GM18526 (cell line): ENCODE measurements around the gene SGTA.

Experiments
- POLR2A ChIP-seq: IDR thresholded peaks from 3 replicates; pipeline ENCODE4 v1.6.1; 2011; ENCODE audit not compliant: insufficient read length; ENCODE audit errors: extremely low read depth

Gene SGTA

GRCh38 chr19:2720777-2721569 lies 62.1 kb downstream of the SGTA start, which contains the start of gene DIRAS1:
TSS of gene DIRAS1 (minus strand) at chr19:2721372. CDS start at chr19:2717806, 3,566 bp downstream.
- TF ChIP-seq POLR2A, result no peak

- TF ChIP-seq POLR2A, result no peak
Observed at GRCh38 chr19:2719920-2720776, 62.9 kb downstream of the SGTA start.

GRCh38 chr19:2719232-2719735 lies 63.8 kb downstream of the SGTA start:
- no peak for TF ChIP-seq POLR2A

- TF ChIP-seq POLR2A, result no peak
Observed at GRCh38 chr19:2717638-2718541, 65.2 kb downstream of the SGTA start.

GRCh38 chr19:2716722-2717637 lies 66.1 kb downstream of the SGTA start:
- no peak for TF ChIP-seq POLR2A

GRCh38 chr19:2716275-2716650 lies 66.8 kb downstream of the SGTA start:
- TF ChIP-seq POLR2A, result no peak

- no peak for TF ChIP-seq POLR2A
Observed at GRCh38 chr19:2715470-2716274, 67.4 kb downstream of the SGTA start.

GRCh38 chr19:2714531-2715269 lies 68.4 kb downstream of the SGTA start:
- TF ChIP-seq POLR2A, result no peak

GRCh38 chr19:2711875-2712205 lies 71.2 kb downstream of the SGTA start:
- TF ChIP-seq POLR2A, result no peak

GRCh38 chr19:2711172-2711874 lies 71.8 kb downstream of the SGTA start:
- no peak for TF ChIP-seq POLR2A

GRCh38 chr19:2706251-2706650 lies 76.8 kb downstream of the SGTA start:
- TF ChIP-seq POLR2A, result no peak
